ENCODE results near the gene STK33.

Gene STK33

DNA sequence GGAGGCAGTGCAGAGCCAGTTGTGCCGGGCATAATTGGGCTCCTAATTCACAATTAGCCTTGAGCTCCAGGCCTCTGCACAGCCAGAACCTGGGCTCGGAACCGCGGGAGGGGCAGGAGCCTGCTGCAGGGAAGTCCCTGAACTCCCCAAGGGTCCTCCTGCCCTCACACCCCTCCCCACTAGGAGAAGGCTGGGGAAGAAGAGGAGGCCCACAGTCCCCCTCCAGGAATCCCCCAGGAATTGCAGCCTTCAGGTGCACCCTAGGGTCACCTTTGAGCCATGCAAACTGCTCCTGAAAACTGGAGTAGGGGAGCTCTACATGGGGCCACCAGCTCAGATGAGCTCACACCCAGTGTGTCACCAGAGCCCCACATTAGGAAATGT is 236.5 kb downstream of the STK33 start:
- DNase-seq, result no peak

DNA sequence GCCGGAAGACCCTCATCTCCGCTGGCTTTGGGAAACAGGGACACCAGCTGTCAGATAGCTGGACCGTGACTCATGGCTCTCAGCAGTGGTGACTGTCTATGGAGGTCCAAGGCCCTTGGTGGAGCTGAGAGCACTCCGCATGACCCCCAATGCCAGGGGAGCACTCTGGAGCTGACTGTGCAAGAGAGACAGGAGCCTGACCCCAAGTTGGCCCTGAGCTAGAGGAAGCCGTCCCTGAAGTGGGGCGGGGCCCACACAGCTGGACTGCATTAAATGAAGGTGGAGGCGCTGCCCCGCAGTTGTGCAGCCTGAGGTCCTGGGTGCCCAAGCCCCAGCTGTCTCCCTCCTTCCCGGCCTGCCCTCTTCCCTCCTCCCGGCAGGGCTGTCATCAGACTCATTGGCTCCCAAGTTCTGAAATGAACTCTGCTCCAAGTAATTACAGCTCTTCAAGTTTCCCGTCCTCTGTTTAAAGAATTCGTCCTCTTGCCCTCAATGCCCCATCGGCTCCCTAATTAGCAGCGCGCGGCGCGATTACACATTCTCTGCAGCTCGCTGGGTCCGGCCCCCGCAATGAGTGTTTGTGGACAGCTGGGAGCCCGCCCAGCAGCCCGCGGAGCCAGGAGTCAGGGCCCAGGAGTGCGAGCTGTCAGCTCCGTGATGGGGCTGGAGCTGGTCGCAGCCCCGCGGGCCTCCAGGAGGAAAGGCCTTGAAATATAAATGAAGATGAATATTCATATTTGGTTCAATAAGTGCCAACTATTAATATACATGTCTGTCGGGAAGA is 237.1 kb downstream of the STK33 start:
- peak in 35 of 56 donors; percentile 6 to 68 (median 31) for DNase-seq

DNA sequence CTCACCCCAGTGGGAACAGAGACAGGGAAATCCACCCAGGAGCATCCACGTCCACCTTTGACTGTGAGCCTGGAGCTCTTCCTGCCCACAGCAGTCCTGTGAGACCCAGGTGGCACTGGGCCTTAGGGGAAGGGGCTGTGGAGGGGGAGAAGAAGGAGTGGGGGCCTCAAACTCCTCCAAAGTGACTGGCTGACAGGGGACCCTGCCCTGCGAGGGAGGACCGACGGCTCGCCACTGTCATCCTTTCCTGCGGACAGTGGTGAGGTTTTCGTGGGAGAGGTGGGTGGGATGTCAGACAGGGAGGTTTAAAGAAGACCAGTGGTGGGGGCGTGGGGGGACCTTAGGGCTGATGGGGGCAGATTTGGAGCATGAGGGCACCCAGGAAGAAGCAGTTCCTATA is 237.8 kb downstream of the STK33 start:
- no peak for DNase-seq

DNA sequence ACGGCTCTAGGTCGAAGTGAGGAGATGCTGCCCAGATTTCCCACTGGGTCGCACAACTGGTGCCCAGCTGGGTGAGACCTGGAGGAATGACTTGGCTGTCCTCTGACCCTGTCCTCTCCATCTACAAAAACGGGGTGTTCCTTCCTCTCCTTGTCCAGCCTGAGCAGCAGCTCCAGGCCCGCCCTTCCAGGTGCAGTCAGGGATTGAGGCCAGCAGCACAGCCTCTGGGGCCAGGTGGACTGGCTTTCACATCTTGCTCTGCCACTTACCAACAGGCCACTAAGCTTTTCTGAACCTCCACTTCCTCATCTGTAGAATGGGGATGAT is 238.6 kb downstream of the STK33 start:
- DNase-seq, result no peak

DNA sequence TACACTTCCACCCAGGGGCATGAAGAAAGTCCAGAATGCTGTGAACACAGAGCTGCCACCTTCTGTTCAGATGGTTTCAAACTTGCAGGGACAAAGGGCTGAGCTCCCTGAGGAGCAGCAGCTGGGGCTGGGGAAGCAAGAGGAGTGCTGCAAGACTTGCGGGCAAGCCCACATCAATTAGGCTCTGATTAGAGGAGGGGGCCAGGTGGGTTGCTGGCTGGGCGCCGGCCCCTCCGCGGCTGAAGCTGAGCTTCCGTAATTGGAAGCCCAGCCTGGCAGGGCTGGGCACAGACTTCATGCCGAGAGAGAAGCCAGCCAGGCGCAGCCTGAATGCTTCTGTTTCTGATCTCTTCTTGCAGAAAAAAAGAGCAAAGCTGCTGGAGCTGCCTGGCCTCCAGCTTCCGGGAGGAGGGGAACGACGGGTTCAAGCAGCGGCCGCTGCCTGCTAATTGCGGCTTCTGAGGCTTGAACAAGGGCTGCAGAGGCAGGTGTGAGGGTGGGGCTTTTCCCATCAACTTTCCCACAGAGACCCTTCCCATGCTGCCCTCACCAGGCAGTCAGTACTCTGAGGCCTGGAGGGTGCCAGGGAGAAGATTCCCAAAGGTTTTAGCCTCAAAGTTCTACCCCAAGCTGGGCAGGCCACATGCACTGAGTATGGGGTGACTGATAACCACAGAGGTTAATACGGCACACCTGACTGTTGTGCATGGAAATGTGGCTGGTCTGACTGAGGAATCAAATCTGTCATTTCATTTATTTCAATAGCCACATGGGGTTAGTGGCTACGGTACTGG is 239.2 kb downstream of the STK33 start:
- peak in 30 of 56 donors; percentile 8 to 59 (median 42) for DNase-seq

DNA sequence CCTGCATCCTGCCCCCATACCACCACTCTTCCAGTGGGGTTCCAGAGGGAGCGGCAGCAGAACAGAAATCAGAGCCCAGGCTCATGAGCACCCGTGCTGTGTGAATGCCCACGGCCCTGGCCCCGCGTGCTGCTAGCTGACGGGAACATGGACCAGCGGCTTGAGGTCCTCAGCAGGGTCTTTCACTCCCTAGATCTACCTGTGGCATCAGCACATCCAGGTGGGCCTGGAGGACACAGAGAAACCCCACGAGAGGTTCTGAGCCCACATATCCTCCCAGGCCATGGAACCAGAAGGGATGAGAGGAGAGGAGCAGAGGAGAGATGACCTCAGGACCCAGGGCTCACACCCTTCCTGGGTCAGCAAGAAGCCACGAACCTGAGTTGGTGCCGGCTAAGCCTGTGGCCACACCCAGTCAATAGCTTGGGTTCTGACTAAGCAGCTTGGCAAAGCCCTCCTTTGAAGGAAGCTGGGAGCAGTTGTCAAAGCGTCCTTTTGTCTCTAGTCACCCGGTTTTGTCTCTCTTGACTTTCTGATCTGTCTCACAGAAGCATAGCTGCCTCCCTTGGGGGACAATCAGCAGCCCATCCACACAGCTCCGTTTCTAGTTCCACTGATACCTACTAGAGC is 241.0 kb downstream of the STK33 start:
- DNase-seq, result no peak

DNA sequence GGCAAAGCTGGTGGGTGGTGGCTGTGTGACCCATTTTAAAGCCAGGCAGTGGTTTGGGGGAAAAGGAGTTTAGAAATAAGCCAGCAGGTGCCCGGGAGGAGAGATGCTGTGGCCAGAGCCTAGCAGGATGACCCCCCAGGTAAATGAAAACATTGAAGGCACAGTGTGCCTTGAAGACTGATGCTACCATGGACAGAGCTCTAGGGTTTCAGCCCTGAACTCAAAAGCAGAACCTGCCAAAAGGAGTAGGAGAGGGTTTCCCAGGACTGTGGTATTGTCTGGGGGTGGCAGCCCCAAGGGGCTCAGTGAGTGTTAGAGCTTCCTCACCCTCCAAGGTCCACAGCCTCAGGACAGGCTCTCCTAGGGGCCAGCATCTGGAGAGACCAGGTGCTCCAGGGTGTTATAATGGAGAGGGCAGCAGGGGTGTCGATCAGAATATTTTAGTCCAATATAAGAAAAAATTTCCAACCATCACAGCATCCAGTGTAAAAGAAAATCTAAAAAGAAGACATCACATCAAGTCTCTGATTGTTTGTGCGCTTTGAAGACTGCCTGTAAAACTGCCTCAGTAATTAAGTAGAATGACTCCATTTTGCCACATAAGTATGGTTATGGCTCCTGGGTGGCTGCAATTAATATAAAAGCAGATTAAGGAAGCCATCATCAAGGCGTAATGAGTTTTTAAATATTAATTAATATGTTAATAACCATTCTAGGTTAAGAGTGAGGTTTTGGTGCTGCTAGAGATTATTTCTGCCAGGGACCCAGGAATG is 241.7 kb downstream of the STK33 start:
- DNase-seq, result no peak

DNA sequence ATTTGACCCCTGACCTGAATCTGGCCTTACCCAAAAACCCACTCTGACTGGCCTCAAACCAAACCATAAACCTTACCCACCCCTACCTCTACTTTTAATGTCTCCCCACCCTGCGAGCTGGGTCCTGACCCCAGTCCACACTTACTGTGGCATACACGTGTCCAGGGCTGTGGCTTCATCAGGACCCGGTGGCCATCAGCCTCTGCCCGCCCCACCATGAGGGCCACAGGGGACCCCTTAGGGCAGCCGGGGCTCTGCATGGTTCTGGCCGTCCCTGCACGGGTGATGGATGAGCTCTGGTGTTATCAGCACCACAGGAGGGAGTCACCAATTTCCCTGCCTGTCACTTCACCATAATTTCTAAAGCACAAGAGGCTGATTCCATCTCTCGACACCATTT is 242.8 kb downstream of the STK33 start:
- no peak for DNase-seq

DNA sequence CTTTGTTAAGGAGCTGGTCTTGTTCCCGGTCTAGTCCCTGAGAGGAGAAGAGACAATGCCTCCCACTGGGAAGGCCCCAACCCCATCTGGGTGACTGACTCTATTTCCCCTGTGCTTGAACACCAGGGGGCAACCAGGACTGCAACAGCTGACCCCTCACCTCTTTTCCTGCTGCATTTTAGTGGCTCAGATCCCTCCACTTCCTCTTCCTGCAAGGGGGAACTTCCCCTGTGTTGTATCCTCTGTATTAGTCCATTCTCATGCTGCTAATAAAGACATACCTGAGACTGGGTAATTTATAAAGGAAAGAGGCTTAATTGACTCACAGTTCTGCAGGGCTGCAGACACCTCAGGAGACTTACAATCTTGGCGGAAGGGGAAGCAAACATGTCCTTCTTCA is 246.1 kb downstream of the STK33 start:
- no peak for DNase-seq

DNA sequence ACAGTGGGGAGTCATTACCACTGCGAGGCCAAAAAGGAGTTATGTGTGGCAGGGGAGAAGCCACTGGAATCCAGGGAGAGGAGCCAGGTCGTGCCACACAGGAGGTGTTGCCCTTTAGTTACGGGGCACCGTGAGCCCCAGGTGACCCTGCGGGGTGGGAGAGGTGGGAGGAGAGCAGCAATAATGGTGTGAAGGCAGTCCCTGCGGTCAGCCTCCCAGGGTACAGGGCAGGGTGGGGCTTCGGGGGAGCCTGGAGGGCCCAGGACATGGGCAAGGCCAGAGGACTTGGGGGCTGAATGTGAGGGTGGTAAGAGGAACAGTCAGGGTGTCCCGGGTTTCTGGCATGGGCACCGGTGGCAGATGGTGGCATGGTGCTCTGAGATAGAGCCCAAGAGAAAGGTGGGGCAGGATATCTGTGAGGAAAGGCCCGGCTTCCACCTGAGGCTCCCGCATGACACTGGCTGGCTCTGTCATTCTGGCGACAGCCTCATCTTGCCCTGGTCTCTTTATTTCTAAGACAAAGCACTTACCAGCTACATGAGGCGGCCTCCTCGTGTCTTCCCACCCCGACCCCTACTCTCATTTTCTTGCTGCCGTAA is 247.8 kb downstream of the STK33 start:
- no peak for DNase-seq

DNA sequence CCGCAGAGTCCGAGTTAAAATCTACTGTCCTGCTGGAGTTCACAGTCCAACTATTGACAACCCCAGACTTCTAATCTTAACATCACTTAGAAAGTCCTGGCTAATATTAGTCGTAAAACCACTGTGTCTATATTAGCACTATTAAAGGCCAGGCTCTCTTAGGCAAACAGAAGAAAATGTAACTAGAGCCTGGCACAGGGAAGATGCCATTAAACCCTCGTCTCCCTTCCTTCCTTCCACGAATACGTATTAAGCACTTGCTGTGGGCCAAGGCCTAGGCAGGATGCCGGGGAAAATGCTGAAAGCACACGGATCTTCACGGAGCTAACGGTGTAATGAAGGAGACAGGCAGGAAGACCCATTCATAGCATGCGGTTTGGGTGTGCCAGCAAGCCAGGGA is 248.8 kb downstream of the STK33 start:
- DNase-seq, result no peak

DNA sequence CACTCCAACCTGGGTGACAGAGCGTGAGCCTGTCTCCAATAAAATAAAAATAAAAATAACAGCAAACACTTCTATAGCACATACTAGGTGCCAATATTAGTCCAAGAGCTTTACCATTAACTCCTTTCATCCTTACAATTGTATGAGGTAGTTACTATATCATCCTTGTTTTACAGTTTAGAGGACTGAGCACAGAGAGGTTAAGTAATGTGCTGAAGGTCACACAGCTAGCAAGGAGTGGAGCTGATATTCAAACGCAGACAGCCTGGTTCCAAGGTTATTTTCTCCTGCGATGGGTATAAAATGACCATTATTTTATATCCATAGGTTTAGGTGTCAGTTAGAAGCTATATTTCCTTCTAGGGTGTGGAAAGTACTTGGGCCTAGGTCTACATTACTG is 249.7 kb downstream of the STK33 start:
- DNase-seq, result no peak

DNA sequence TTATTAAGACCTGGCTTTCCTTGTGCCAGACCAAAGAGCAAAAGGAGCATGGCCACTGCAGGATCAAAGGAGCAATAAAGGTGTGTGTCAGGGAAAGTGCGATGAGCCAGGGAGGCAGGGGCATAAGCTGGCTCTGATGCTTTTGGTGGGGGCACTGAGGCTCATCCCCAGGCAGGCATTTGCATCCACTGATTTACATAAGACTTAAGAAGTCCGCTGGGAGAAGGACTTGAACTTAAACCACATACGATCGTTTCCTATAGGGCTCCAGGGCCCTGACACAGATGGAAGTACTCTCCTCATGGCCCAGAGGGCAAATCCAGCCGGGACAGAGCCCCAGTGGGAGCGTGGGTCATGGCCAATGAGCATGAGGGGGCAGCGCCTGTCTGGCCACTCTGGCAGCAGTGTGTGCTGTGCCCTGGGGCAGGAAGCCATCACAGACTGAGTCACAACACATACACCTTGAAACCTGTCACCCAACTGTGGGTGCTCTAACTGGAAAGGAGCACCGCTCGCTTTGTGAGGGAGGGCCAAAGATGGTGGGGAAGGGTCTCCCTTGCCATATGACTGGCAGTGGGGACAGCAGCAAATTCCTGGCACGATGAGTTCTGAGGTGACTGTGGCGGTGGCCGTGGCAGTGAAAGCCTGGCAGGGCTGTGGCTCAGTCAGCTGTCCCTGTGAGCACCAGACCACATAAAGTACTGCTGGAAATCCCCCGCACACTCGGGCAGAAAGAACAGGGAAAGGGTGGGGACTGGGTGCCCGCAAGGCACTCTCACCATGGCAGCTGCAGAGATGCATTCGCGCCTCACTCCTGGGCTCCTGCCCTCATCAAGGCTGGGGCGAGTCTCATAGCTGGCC is 251.0 kb downstream of the STK33 start:
- DNase-seq, result no peak

DNA sequence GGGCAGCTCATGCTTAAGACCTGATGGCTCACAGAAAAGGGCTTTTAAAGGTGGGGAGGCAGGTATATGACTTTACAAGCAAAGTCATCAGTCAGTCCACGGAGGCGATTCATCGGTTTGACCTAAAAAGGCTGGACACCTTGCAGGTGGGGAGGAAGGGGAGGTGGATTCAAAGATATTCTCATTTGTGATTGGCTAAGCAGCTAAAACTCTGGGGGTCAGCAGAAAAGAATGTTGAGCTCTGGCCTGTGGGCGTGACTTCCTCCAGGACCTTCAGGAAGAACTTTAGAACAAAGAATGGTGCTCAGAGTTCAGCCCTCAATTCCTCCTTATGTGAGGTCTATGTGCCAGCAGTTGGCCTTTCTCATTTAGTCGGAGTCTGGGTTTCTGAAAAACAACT is 252.0 kb downstream of the STK33 start:
- DNase-seq, result no peak
